ENCODE results near the gene LY6G6C.

LY6G6C gene

GRCh38 chr6:31708224-31708623 is 13.3 kb downstream of the LY6G6C start:
- H3K27me3 ChIP-seq (ENCODE audit: insufficient read depth, poor library complexity, severe bottlenecking) = no peaks in the 10 kb centered on the region
- H3K4me3 ChIP-seq (replicated peaks; ENCODE audit: insufficient read depth, low read length) = no peak overlapping the region
- H3K27ac ChIP-seq (replicated peaks) = no peak overlapping the region
- no peak for DNase-seq (ENCODE audit: low read depth in 1 of 2, low spot score in 1 of 2)
- TF ChIP-seq SPI1 (IDR thresholded peaks at IDR 0.05; ENCODE audit: borderline replicate concordance, low read depth) = no peak
- no peak for TF ChIP-seq CTCF (IDR thresholded peaks at IDR 0.05; ENCODE audit: insufficient read depth, low read length)
- TF ChIP-seq REST (IDR thresholded peaks at IDR 0.05; ENCODE audit: insufficient replicate concordance, low read depth) = no peak
- TF ChIP-seq POLR2AphosphoS5 (IDR thresholded peaks at IDR 0.05; ENCODE audit: low read depth) = no peak
- TF ChIP-seq GABPA (IDR thresholded peaks at IDR 0.05; ENCODE audit: low read depth) = no peak

- no peak for TF ChIP-seq SPI1 (IDR thresholded peaks at IDR 0.05; ENCODE audit: borderline replicate concordance, low read depth)
- TF ChIP-seq POLR2AphosphoS5 (IDR thresholded peaks at IDR 0.05; ENCODE audit: low read depth) = no peak
- TF ChIP-seq CTCF (IDR thresholded peaks at IDR 0.05; ENCODE audit: insufficient read depth, low read length) = no peak
- TF ChIP-seq REST (IDR thresholded peaks at IDR 0.05; ENCODE audit: insufficient replicate concordance, low read depth) = no peak
- no peak for TF ChIP-seq GABPA (IDR thresholded peaks at IDR 0.05; ENCODE audit: low read depth)
- no peak overlapping the region for H3K27ac ChIP-seq (replicated peaks)
- no peak for DNase-seq (ENCODE audit: low read depth in 1 of 2, low spot score in 1 of 2)
- H3K4me3 ChIP-seq (replicated peaks; ENCODE audit: insufficient read depth, low read length) = no peak overlapping the region
- no peaks in the 10 kb centered on the region for H3K27me3 ChIP-seq (ENCODE audit: insufficient read depth, poor library complexity, severe bottlenecking)
These were observed 13.8 kb downstream of the LY6G6C start for GRCh38 chr6:31707701-31708100.

GRCh38 chr6:31706599-31706998 is 14.9 kb downstream of the LY6G6C start, which contains the start of gene LY6G6F:
Gene LY6G6F, plus strand, starts transcription at chr6:31706866. Its CDS starts 41 bp downstream, at chr6:31706907.
- Histone ChIP-seq H3K27me3 (ENCODE audit: insufficient read depth, poor library complexity, severe bottlenecking) (no peaks in the 10 kb centered on the region), H3K27ac (replicated peaks) (no peak within 1 kb of the TSS), H3K4me3 (replicated peaks; ENCODE audit: insufficient read depth, low read length) (no peak within 1 kb of the TSS)
- no peak for DNase-seq (ENCODE audit: low read depth in 1 of 2, low spot score in 1 of 2)
- no peak for TF ChIP-seq SPI1 (IDR thresholded peaks at IDR 0.05; ENCODE audit: borderline replicate concordance, low read depth)
- TF ChIP-seq GABPA (IDR thresholded peaks at IDR 0.05; ENCODE audit: low read depth) = no peak
- TF ChIP-seq POLR2AphosphoS5 (IDR thresholded peaks at IDR 0.05; ENCODE audit: low read depth) = no peak
- no peak for TF ChIP-seq REST (IDR thresholded peaks at IDR 0.05; ENCODE audit: insufficient replicate concordance, low read depth)
- TF ChIP-seq CTCF (IDR thresholded peaks at IDR 0.05; ENCODE audit: insufficient read depth, low read length) = no peak
